NCI-H146 (cell line): Measurements from ENCODE around the gene CYP26C1.
A peak's percentile ranks its signal among the peaks of the same experiment; 100 is the strongest.

ENCODE experiments used
- DNase-seq: peaks from one replicate; lab custom pipeline; 2025; lab: John Stamatoyannopoulos, UW

The CYP26C1 gene

GRCh38 chr10:93115661-93116383 is 55.2 kb downstream of the CYP26C1 start:
- peak; percentile 59 for DNase-seq
